Ramos (cell line): ENCODE data around the gene MAP1LC3B.
"Not testable (repeated sequence)": the region's sequence is repeated elsewhere in the genome, so short reads cannot be mapped to it uniquely, and the experiment has no call there.

ENCODE experiments used
- in situ Hi-C: fragments of 300-500 bp; cut with MboI; formaldehyde crosslinking; loops from one replicate; pipeline ENCODE4 v1.14.3; 2022; ENCODE audit warnings: low sequenced_read_pairs; ENCODE audit not compliant: unreplicated experiment

The MAP1LC3B gene

DNA sequence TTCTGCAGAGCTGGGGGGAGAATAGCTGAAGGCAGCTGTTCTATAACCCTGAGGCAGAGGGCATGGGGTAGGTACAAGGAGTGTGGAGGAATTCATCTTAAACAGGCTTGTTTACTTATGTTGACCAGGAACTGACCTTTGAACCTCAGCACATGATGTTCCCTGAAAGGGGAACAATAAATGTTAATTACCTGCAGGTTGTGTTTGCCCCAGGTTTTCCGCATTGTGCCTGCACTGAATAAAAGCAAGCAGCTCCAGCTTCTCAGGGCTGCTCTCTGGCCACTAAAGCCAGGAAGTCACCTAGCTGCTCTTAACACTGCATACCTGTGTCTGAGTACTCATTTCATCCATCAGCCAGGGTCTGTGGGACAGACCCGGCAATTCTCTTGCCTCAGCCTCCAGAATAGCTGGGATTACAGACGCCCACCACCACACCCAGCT lies 12.8 kb upstream of the MAP1LC3B start:
- in situ Hi-C loops = not testable (repeated sequence)

DNA sequence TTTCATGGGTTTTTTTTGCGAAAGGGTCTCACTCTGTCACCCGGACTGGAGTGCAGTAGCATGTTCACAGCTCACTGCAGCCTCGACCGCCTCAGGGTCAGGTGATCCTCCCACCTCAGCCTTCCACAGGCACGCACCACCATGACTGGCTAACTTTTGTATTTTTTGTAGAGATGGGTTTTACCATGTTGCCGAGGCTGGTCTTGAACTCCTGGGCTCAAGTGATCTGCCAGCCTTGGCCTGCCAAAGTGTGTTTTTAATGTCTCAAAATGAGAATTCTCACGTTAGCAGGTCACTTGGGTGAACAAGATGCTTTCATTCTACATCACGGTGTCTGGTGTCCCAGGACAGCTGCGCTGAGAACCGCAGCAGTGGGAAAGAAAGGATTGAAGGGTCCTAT lies 11.7 kb upstream of the MAP1LC3B start:
- in situ Hi-C loops = no loop called here

DNA sequence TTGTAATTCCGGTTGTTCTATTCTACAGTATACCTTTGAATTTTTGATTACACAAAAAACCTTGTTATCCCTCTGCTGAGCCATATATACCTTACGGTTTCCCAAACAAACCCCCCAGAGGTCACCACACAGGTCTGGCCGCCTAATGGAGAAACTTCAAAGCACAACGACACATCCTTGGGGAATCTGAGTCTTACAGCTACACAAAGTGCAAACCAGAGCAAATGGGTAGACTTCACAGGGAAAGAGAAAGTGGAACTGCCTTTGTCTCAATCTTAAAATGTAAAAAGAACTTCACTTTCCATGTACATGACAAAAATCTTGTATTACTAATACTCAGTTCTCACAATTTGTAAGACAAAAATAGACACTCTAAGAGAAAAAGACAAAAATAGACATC lies 11.3 kb upstream of the MAP1LC3B start:
- in situ Hi-C loops = no loop called here

DNA sequence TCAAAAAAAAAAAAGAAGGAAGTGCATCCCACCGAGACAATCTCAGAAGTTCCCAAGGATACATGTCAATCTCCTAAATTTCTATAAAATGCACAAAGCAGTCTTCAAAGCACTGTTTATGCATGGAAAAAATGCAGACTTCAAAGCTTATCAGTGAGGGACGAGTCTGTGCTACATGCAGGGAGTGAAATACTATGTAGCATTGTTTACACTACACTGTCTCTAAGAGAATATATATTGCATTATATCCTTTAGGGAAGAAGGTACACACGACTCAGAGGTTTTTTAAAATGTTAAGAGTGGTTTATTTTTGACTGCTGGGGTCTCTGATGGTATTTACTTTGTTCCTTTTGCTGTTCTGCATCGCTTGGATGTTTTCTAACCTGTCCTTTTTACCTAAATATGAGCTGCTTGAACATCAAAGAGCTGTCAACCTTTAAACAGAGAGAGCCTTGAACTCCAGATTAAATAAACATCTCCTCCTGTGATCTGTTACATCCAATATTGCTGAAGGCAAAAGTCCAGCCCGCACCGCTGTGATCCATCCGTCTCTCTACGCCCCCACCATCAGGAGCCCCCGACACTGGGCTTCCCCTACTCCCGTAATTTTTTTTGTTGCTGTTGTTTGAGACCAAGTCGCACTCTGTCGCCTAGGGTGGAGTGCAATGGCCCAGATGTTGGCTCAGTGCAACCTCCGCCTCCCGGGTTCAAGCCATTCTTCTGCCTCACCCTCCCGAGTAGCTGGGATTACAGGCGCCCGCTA lies 9.9 kb upstream of the MAP1LC3B start:
- in situ Hi-C loops = no loop called here

DNA sequence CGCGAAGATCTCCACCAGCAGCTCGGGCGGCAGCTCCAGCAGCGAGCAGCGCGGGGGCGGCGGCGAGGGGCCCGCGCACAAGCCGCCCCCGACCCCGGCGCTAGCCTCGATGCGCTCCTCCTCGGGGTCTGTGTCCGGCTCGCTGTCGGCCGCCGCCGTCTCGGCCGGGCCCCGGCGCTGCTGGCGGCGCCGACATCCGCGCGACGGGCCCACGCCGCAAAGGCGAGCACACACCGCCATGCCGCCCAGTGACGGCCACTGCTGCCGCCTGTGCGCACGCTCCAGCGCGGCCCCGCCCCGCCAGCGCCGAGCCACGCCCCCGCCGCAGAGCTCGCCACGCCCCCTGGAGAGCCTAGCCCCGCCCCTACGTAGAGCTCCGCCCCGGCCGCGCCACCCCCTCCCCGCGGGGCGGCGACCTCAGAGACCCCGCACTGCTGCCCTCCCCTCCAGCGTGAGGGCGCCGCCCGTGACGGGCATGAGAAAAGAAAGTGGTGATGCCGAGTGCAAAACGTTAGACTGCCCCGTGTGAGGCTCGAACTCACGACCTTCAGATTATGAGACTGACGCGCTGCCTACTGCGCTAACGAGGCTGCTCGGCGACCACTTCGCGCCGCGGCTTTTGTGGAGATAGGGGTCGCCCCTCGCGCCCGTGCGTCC lies 8.5 kb upstream of the MAP1LC3B start, which contains the start of gene FBXO31:
Gene FBXO31 (minus strand): TSS at position 272 of the 657 bp plus-strand sequence. CDS start 32 bp downstream, at position 240.
- in situ Hi-C loops = no loop called here

DNA sequence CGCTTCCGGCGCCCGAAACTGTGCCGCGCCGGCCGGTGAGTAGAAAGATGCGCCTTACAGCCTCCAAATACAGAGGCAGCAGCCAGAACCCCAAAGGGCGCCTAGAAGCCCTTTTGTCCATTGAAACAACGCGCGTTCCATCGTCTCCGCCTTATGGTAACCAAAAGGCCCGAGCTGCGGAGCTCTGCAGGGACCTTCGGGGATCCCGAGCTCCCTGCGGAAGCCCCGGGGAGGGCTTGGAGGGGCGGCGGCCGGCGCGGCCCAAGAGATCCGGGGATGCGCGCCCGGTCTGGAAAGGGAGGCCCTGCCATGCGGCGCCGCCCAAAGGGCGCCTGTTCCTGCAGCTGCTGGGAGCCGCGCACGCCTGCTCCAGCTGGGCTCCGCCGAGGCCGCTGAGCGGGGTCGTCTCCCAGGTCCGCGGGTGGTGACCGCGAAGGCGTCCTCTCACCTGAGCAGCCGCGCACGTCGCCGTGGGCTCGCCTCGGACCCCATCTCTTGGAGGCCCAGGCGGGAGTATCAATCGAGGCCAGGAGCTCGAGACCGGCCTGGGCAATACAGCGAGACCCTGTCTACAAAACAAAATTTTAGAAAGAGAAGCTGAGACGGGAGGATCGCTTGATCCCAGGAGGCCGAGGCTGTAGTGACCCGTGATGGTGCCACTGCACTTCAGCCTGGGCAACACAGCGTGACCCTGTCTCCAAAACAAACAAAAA lies 7.8 kb upstream of the MAP1LC3B start:
- in situ Hi-C loops = no loop called here

DNA sequence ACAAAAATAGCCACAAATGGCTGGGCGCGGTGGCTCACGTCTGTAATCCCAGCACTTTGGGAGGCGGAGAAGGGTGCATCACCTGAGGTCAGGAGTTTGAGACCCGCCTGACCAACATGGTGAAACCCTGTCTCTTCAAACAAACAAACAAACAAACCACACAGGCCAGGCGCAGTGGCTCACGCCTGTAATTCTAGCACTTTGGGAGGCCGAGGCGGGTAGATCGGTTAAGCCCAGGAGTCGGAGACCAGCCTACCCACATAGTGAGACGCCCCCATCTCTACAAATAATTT lies 7.3 kb upstream of the MAP1LC3B start:
- in situ Hi-C loops = not testable (repeated sequence)

DNA sequence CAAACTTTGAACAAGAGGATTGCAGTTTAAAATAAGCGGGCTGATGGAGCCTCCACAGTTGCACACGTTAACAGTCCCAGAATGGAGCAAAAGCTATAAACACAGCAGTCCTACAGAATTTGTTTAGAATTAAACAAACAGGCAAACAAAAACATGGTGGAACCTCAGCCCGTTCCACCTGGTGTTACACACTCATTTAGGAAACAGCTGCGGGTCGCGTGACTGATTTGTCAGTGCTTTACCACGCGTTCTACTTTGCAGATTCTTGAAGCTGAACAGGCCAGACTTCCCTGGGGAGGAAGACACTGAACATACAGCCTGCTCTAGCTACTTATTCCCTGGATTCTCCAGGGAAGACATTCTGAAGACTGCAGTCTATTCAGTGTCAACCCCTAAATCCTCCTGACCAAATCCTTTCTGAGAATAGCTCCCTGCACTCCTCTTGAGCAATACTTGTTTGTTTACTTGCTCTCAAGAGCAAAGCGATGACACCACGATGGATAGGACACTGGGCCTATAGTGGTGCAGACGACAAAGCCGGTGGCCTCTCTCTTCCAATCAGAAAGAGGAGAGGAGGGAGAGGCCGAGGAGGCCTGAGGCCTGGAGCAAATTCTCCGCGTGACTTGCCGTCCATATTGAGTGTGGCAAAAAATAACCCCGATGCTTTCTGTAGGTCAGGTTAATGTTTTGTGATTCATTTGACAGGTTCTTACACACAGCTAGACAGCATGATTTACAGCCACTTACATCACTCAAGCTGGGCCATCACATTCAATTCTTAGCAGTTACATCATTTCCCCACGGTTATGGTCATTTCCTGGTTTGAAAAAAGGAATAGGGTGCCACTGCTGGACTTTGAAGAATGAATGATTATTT lies 4.0 kb upstream of the MAP1LC3B start:
- in situ Hi-C loops = no loop called here

DNA sequence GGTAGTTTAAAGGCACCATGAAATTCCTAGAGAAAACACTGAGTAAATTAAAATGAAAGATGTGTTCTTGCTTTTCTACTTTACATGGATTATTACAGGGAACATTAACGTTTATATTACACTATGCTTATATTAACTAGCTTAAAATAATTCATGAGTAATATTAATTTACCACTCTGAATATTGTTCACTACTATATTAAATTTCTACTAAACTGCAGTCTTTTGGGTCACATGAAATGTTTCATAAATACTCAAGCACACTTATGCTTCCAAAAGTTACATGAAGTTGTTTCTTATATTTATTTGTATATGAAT lies 3.4 kb upstream of the MAP1LC3B start:
- in situ Hi-C loops = no loop called here

DNA sequence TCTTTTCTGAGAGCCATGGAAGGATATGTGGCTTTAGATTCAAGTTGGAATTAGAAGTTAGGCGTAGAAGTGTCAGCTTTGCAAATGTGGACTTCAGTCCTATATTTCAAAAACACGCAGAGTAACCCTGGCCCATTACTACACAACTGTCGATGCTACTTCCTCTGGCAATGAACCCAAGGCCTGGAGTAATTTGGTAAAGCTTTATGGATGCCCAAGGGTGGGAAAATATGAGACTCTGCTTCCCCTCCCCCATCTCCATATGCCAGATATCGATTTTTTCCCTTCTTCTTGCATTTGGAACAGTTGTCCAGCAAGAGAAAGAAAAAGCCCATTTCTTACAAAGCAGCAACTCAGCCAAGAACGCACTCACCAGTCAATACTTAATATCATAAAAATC lies 2.9 kb upstream of the MAP1LC3B start:
- in situ Hi-C loops = no loop called here

DNA sequence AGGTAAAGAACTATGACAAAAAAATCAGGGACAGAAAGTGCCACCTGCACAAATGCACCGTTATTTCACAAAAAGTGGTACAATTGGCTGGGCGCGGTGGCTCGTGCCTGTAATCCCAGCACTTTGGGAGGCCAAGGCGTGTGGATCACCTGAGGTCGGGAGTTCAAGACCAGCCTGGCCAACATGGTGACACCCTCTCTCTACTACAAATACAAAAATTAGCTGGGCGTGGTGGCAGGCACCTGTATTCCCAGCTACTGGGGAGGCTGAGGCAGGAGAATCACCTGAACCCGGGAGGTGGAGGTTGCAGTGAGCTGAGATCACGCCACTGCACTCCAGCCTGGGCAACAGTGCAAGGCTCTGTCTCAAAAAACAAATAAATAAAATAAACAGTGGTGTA lies 2.2 kb upstream of the MAP1LC3B start:
- in situ Hi-C loops = not testable (repeated sequence)

DNA sequence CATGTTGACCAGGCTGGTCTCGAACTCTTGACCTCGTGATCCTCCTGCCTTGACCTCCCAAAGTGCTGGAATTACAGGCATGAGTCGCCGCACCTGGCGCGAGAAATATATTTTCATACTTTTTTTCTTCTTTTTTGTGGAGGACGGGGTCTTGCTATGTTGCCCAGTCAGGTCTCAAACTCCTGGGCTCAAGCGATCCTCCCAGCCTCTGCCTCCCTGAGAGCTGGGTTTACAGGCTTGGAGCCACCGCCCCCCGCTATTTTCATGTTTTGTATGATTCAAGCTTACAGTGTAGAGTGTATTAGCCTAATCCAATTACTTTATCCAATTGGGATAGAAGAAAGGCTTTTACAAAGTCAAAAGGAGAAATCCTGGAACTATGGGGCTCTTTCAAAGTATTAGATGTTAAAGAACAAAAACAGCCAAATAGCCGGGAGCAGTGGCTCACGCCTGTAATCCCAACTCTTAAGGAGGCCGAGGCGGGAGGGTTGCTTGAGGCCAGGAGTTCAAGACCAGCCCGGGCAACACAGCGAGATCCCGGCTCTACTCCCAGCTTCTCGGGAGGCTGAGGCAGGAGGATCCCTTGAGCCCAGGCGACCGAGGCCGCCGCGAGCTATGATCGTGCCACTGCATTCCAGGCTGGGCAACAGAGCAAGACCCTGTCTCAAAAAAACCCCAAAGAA lies 1.4 kb upstream of the MAP1LC3B start:
- in situ Hi-C loops = no loop called here

DNA sequence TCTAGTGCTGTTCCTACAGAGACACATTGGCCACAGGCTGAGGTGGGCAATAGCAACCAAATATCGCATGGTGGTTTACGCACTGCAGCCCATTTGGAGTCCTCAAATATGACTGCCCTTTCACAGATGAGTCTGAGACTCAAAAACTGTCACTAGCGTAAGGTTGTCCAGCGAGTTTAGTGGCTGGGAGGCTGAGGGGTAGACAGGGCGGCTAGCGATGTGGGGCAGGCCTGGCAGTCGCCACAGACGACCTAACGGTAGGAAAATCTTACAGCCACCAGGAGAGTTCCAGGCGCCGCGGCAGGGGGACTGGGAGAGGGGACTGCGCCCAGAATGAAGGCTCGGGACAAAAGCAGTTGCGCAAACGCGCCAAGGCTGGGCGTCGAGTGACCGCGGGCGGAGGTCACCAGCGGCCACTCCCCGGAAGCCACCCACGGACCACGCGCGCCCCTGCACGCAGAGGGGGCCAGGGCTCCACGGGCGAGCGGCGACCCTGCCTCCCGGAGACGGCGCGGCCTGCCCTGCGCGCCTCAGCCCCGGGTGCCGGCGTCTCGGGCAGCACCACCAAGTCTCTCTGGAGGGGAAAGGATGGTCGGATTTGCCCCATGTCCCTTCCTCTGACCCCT lies 699 bp upstream of the MAP1LC3B start:
- in situ Hi-C loops = no loop called here

DNA sequence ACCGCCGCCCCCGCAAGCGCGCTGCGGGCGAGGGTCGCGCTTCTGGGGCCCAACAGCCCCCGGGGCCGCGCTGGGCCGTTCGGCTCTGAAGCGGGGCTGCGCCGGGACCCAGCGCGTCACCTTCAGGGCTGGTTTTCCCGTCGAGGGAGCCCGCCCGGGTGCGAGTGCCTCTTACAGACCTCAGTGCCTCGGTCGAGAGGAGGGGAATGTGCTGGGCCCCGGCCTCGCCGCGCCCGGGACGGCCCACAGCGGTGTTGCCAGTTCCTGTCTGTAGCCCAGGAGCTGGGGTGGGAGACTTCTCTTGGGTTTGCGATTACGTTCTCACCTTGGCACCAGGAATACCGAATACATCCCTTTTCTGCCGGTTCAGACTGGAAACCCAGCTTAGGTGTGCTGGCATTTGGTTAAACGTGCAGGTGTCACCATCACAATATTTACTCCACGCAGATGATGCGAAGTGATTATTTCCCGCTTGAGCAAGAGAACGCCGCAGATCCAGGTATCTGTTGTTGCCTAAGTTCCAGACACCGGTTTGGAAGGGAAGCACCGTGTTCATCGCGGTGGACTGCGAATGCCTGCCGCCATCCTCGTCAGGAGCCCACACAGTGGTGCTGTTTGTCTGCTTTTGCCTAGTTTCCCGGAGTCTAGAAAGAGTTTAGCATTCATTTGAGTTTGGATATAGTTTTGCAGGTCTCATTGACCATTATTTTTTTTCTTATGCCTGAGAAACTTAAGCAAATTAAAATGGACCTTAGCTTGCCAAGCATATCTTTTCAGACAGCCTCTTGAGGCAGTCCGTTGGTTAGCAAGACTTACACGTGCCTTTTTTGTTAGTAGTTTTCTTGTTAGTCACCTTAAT lies 914 bp downstream of the MAP1LC3B start:
- in situ Hi-C loops = no loop called here

DNA sequence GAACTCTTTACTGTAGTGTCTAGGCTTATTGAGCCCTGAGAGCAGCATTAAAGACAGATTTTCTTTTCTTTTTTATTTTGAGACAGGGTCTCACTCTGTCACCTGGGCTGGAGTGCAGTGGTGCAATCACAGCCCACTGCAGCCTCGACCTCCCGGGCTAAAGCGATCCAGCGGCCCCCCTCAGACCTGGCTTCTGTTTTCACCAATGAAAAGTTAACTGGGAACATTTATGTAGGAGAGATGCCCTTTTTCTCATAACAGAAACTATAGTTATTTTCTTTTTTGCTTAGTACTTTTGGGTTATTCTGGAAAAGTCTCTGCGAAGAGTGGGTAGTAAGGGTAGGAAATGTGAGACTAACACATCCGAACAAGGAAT lies 1.5 kb downstream of the MAP1LC3B start:
- in situ Hi-C loops = no loop called here

DNA sequence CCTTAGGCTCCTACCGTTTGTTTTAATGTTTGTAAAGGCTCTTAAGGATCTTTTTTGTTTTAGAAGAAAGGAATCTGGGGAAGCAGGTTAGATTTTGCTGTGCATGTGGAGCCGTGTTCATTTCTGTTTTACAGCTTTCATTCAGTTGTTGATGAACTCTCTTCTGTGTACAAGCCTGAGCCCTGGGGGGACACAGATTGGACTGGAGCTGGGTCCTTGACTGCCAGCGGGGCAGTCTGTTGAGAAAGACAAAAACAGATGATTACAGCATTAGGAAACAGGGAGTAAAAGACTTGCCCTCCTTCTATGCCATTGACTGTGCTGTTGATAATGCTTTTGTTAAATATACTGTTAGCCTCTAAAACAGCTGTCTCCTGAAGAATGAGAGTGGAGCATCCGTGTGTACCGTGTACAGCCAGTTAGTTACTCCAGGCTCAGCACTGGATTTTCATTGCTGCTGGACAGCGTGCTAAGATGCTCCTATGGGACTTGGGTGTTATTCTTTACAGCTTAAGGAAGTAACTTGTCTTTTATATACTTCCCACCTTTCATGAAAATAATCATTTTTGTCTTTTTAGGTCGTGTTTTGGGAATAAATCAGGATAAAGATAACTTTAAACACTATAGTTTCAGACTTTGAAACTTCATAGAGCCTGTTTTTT lies 3.2 kb downstream of the MAP1LC3B start:
- in situ Hi-C loops = no loop called here

DNA sequence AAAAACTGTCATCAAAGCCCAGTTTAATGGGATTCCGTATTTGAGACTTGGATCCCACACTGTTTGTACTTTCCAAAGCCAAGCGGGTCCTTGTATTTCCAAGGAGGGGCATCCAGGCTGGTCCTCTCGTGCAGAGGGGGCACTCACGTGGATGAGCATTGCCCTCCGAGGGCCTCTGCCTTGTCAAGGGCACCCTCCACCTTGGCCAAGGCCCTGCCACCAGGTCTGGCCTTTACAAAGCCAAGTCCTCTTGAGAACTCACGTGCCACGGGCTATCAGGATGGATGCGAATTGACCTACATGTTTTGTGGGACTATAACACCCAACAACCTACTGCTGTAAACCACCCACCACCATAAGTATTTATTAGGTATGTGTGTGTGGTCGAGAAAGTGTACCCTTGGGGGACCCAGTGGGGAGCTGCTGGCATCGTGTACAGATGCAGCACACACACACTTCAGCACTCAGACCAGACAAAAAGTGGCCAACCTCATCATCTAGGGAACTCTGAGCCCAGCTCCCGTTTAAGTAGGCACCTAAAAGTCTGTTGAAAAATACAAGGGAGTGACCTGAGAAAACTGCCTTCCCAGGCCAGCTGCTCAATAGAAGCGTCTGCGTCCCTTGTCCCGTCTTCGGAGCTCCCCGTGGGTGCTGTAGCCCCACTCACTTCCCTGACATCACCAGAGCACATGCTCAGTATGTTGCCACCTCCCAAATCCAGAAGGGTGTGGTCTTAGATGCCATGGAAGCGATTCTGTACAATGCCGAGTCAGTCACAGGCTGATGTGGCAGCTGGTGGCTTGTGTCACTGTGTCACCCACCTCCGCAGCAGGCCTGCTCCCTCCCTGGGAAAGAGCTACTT lies 12.9 kb downstream of the MAP1LC3B start:
- in situ Hi-C loops = no loop called here
